Liver (tissue), 9 donors: ENCODE data around the gene SWI5. TPM values are rescaled to one million over a fixed set of nuclear protein-coding genes. Genes with fewer than 3 reads are reported as not detected.

Source experiments
- DNase-seq: peaks from one replicate; pipeline ENCODE4 v3.0.0-alpha.2; 2017; ENCODE audit warnings: low spot score
- H3K27ac ChIP-seq, 2 donors: one replicate each; pipeline ENCODE4 v1.7.0; 2013; ENCODE audit warnings: inconsistent platforms in 2 of 2, low read length in 2 of 2, control low read depth in 1 of 2, low read depth in 1 of 2, mild to moderate bottlenecking in 1 of 2
- H3K27me3 ChIP-seq, 4 donors: one replicate each; pipeline versions ENCODE4 v1.6.1 to v1.7.0; 2013; ENCODE audit warnings: low read length in 3 of 4, inconsistent platforms in 1 of 4, mild to moderate bottlenecking in 1 of 4, moderate library complexity in 1 of 4; ENCODE audit not compliant: control insufficient read depth in 4 of 4, insufficient read depth in 4 of 4
- H3K36me3 ChIP-seq, 4 donors: one replicate each; pipeline versions ENCODE4 v1.6.1 to v1.7.0; 2013; ENCODE audit warnings: low read length in 3 of 4, mild to moderate bottlenecking in 3 of 4, low read depth in 1 of 4, moderate library complexity in 1 of 4; ENCODE audit not compliant: control insufficient read depth in 4 of 4, insufficient read depth in 3 of 4
- H3K4me1 ChIP-seq, 4 donors: one replicate each; pipeline versions ENCODE4 v1.6.1 to v1.7.0; 2013; ENCODE audit warnings: low read length in 3 of 4, mild to moderate bottlenecking in 3 of 4, moderate library complexity in 1 of 4; ENCODE audit not compliant: control insufficient read depth in 4 of 4, insufficient read depth in 4 of 4
- H3K4me3 ChIP-seq, 3 donors: one replicate each; pipeline versions ENCODE4 v1.6.1 to v1.7.0; 2013; ENCODE audit warnings: low read length in 3 of 3, control low read depth in 1 of 3, low read depth in 1 of 3, mild to moderate bottlenecking in 1 of 3
- H3K9ac ChIP-seq, 2 donors: one replicate each; pipeline ENCODE4 v1.7.0; 2013; ENCODE audit warnings: low read length in 2 of 2, mild to moderate bottlenecking in 2 of 2, moderate library complexity in 2 of 2, control low read depth in 1 of 2, low read depth in 1 of 2
- H3K9me3 ChIP-seq, 4 donors: one replicate each; pipeline versions ENCODE4 v1.6.1 to v1.7.0; 2013; ENCODE audit warnings: low read length in 3 of 4; ENCODE audit not compliant: control insufficient read depth in 4 of 4
- ATF3 ChIP-seq: IDR thresholded peaks from 2 replicates; pipeline ENCODE4 v1.6.1; 2016; ENCODE audit warnings: antibody characterized with exemption
- CTCF ChIP-seq: fragments of 150-350 bp; IDR thresholded peaks from 2 replicates; pipeline ENCODE4 v1.5.1; 2017; ENCODE audit warnings: improper control_type of control experiment, low read depth, low read length; ENCODE audit not compliant: missing input control
- EGR1 ChIP-seq, 2 donors: IDR thresholded peaks; 2 replicates each; pipeline ENCODE4 v1.6.1; 2016 to 2018; ENCODE audit warnings: antibody characterized with exemption in 2 of 2, low read depth in 2 of 2
- FOXA1 ChIP-seq: IDR thresholded peaks from 2 replicates; pipeline ENCODE4 v1.6.1; 2016; ENCODE audit warnings: antibody characterized with exemption
- FOXA2 ChIP-seq: IDR thresholded peaks from 2 replicates; pipeline ENCODE4 v1.6.1; 2016; ENCODE audit warnings: antibody characterized with exemption
- GABPA ChIP-seq, 2 donors: IDR thresholded peaks in 1 of 2; conservative IDR thresholded peaks in 1 of 2; 2 replicates each; pipeline ENCODE4 v1.6.1; 2016; ENCODE audit warnings: antibody characterized with exemption in 2 of 2, mild to moderate bottlenecking in 1 of 2, moderate library complexity in 1 of 2
- HNF4A ChIP-seq, 2 donors: conservative IDR thresholded peaks; 2 replicates each; pipeline ENCODE4 v1.6.1; 2016; ENCODE audit warnings: antibody characterized with exemption in 2 of 2, mild to moderate bottlenecking in 2 of 2
- HNF4G ChIP-seq: IDR thresholded peaks from 2 replicates; pipeline ENCODE4 v1.6.1; 2016; ENCODE audit warnings: antibody characterized with exemption
- JUND ChIP-seq, 2 donors: IDR thresholded peaks; 2 replicates each; pipeline ENCODE4 v1.6.1; 2016; ENCODE audit warnings: antibody characterized with exemption in 2 of 2
- MAX ChIP-seq: IDR thresholded peaks from 2 replicates; pipeline ENCODE4 v1.6.1; 2016; ENCODE audit warnings: antibody characterized with exemption
- NR2F2 ChIP-seq: IDR thresholded peaks from 2 replicates; pipeline ENCODE4 v1.6.1; 2016; ENCODE audit warnings: antibody characterized with exemption
- RAD21 ChIP-seq, 2 donors: IDR thresholded peaks; 2 replicates each; pipeline ENCODE4 v1.6.1; 2016; ENCODE audit warnings: antibody characterized with exemption in 2 of 2, mild to moderate bottlenecking in 2 of 2
- REST ChIP-seq: IDR thresholded peaks from 2 replicates; pipeline ENCODE4 v1.6.1; 2016; ENCODE audit warnings: antibody characterized with exemption, mild to moderate bottlenecking
- RXRA ChIP-seq, 2 donors: IDR thresholded peaks; 2 replicates each; pipeline ENCODE4 v1.6.1; 2017 to 2018; ENCODE audit warnings: antibody characterized with exemption in 2 of 2, mild to moderate bottlenecking in 1 of 2
- SP1 ChIP-seq: IDR thresholded peaks from 2 replicates; pipeline ENCODE4 v1.6.1; 2018; ENCODE audit warnings: antibody characterized with exemption, mild to moderate bottlenecking
- TAF1 ChIP-seq: conservative IDR thresholded peaks from 2 replicates; pipeline ENCODE4 v1.6.1; 2016; ENCODE audit warnings: antibody characterized with exemption, mild to moderate bottlenecking
- YY1 ChIP-seq: IDR thresholded peaks from 2 replicates; pipeline ENCODE4 v1.6.1; 2016; ENCODE audit warnings: antibody characterized with exemption, mild to moderate bottlenecking
- ZBTB33 ChIP-seq: IDR thresholded peaks from 2 replicates; pipeline ENCODE4 v1.6.1; 2016; ENCODE audit warnings: antibody characterized with exemption
- WGBS: extraction: QIAGEN DNeasy Blood & Tissue Kit; methylation state at CpG from one replicate; pipeline ENCODE4 v1.1.7; 2013; 5-methylcytosine and 5-hydroxymethylcytosine counted together
- polyA plus RNA-seq, 2 donors: library from polyadenylated mRNA; stranded (reverse) in 1 of 2; unstranded in 1 of 2; fragments of 200-250 nt in 1 of 2; fragments of >200 nt in 1 of 2; fragmentation: Nextera tagmentation in 1 of 2; extraction: Ambion mirVana in 1 of 2; gene quantifications; one replicate each; pipeline versions ENCODE4 v1.2.1 to v1.2.3, GENCODE V29; 2013 to 2015
- total RNA-seq, 2 donors: library from RNA; depleted of rRNA; stranded (reverse); fragments of >200 nt; gene quantifications; one replicate each; pipeline ENCODE4 v1.2.3, GENCODE V29; 2014
- donor health status: healthy.
- donor health status: healthy.
- donor health status: healthy.
- donor health status: healthy.
- donor health status: healthy.

The SWI5 gene
- total and polyA plus RNA-seq, 4 donors: 10.7 to 34.0 (median 16.2) TPM

GRCh38 chr9:128314697-128315096 lies 38.6 kb downstream of the SWI5 start:
- no peak for DNase-seq
- WGBS: 94% methylated on average over 4 of the region's 4 CpGs
- Histone ChIP-seq H3K9me3 (no peaks in the 10 kb centered on the region), H3K27me3 (no peaks in the 10 kb centered on the region), H3K4me3 (no peak overlapping the region), H3K36me3 (peaks cover 8 to 40% (median 12%) of the 10 kb centered on the region in 4 donors), H3K27ac (no peak overlapping the region), H3K4me1 (peaks cover 8 to 18% (median 14%) of the 10 kb centered on the region in 4 donors), H3K9ac (no peak overlapping the region)
- no peak for TF ChIP-seq MAX
- TF ChIP-seq YY1: no peak
- TF ChIP-seq ZBTB33: no peak
- TF ChIP-seq RXRA (IDR thresholded peaks at IDR 0.05): no peak
- no peak for TF ChIP-seq REST
- TF ChIP-seq JUND (IDR thresholded peaks at IDR 0.05): no peak
- no peak for TF ChIP-seq FOXA1
- TF ChIP-seq HNF4A (conservative IDR thresholded peaks at IDR 0.05): no peak
- TF ChIP-seq HNF4G: no peak
- TF ChIP-seq SP1: no peak
- no peak for TF ChIP-seq EGR1 (IDR thresholded peaks at IDR 0.05; ENCODE audit: low read depth in 2 of 2)

- no peak overlapping the region for H3K27ac ChIP-seq
- no peak overlapping the region for H3K4me3 ChIP-seq
- H3K36me3 ChIP-seq: peaks cover 6 to 34% (median 12%) of the 10 kb centered on the region in 4 donors
- WGBS: 79% methylated on average over 9 of the region's 9 CpGs
- no peak for DNase-seq
- H3K9me3 ChIP-seq: no peaks in the 10 kb centered on the region
- H3K27me3 ChIP-seq: no peaks in the 10 kb centered on the region
- TF ChIP-seq TAF1 (no peak), RXRA (IDR thresholded peaks at IDR 0.05) (no peak), NR2F2 (no peak), MAX (no peak), SP1 (no peak), YY1 (no peak), CTCF (no peak), EGR1 (IDR thresholded peaks at IDR 0.05; ENCODE audit: low read depth in 2 of 2) (no peak), GABPA (IDR thresholded peaks at IDR 0.05 in 1 of 2, conservative IDR thresholded peaks at IDR 0.05 in 1 of 2) (no peak), REST (no peak), RAD21 (IDR thresholded peaks at IDR 0.05) (no peak), ZBTB33 (no peak), FOXA1 (no peak), HNF4G (no peak), HNF4A (conservative IDR thresholded peaks at IDR 0.05) (no peak), ATF3 (no peak), JUND (IDR thresholded peaks at IDR 0.05) (no peak), FOXA2 (no peak)
- H3K9ac ChIP-seq: no peak overlapping the region
- peaks cover 0 to 5% (median 4%) of the 10 kb centered on the region in 4 donors for H3K4me1 ChIP-seq
Observed at GRCh38 chr9:128316421-128316820, 40.3 kb downstream of the SWI5 start.
